Caki2 (cell line): ENCODE results near the gene SHC4. TPM values are rescaled to one million over a fixed set of nuclear protein-coding genes. Genes with fewer than 3 reads are reported as not detected.
"Not testable (repeated sequence)": the region's sequence is repeated elsewhere in the genome, so short reads cannot be mapped to it uniquely, and the experiment has no call there.

Experiments
- DNase-seq: peaks from one replicate; pipeline ENCODE4 v3.0.0-alpha.2; 2015; ENCODE audit warnings: low read depth
- in situ Hi-C: cut with HindIII; loops from 2 replicates; pipeline ENCODE4 v1.10.0; 2016; ENCODE audit warnings: low sequenced_read_pairs, low pct_unique_long_range_greater_than_20kb, mixed read lengths
- total RNA-seq: library from RNA; depleted of rRNA; stranded (reverse); fragments of >200 nt; shearing (Covaris generic); gene quantifications from 2 replicates; pipeline ENCODE4 v1.2.3, GENCODE V29; 2014; ENCODE audit warnings: low replicate concordance

SHC4 gene
- total RNA-seq, 1 experiment from 2014 or later: not detected

- in situ Hi-C loops: no loop called here
- no peak for DNase-seq
Observed at GRCh38 chr15:48936666-48937065, 27.1 kb downstream of the SHC4 start.

- in situ Hi-C loops: no loop called here
- DNase-seq: no peak
Observed at GRCh38 chr15:48935236-48935635, 28.5 kb downstream of the SHC4 start.

GRCh38 chr15:48930735-48931134 lies 33.0 kb downstream of the SHC4 start:
- in situ Hi-C loops: no loop called here
- no peak for DNase-seq

DNA sequence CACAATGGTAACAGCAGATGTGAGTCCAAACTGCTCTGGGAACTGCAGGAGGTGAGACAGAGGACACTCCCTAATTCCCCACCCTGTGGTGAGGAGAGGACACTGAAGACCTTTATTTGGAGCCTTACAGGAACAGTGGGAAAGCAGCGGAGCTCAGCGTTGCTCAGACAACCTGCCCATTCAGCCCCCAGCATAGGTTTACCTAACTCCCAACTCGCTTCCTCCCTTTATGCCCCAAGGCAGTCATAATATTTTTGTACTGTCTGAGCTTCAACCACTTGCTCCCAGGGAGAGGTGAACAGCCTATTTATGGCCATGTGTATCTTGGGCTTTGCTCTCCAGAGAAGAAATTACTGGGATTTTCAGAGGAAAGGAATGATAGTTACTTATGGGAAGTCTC lies 34.1 kb downstream of the SHC4 start:
- DNase-seq: no peak
- in situ Hi-C loops: no loop called here

- in situ Hi-C loops: no loop called here
- no peak for DNase-seq
Observed at GRCh38 chr15:48928877-48929538, 34.7 kb downstream of the SHC4 start.

DNA sequence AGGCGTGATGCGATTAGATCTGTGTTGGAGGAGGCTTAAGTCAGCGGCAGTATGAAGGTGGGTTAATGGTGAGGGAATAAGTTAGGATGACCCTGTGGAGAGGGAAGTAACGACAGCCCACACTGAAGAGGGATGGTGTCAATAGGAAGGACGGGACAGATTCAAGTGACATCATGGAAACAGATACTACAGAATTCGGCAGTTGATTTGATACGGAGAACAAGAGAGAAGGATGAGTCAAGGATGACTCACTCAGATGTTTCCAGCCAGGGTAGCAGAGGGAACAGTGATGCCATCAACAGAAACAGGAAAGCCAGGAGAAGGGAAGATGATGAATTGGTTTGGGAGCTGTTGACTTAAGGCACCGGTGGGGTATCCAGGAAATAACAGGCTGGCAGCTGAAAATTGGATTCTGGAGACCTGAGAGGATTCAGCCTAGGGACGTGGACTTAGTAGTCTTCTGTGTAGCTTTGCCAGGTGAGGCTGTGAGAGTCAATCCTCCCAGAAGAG lies 38.0 kb downstream of the SHC4 start:
- peak; percentile 86 for DNase-seq
- in situ Hi-C loops: no loop called here

DNA sequence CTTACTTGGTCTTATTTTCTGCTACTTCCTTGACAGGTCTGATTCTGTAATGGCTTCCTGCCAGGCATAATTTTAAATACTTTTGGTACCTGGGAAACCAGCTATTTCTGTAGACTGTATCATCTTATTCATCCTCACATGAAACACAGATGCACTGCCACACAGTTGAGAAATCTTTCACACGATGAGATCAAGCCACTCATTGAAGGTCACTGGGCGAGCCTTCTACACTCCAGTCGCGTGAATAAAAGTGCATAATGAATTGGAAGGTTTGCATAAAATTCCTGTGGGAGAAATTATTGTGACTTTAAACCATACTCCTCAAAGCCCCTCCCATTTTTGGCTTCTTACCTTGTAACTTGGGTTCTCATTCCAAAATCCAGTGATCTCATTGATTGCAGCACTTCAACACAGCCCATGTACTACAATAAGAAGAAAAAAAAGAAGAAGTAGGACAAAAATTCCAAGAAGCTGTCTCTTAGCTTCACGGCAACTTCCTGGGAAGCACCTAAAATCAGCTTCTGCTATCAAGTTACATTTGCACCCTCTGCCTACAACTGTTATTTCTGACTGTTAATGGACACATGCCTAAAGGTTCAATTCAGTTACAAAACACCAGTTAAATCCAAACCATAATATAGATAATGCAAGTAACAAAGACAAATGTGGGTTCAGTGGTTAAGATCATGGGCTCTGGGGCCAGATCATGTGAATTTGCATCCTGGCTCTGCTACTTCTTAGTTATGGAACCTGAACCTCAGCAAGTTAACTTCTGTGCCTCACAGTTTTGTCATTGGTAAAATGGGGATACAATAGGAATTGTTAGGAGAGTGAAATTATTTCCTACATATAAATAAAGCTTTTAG lies 39.0 kb downstream of the SHC4 start:
- in situ Hi-C loops: no loop called here

DNA sequence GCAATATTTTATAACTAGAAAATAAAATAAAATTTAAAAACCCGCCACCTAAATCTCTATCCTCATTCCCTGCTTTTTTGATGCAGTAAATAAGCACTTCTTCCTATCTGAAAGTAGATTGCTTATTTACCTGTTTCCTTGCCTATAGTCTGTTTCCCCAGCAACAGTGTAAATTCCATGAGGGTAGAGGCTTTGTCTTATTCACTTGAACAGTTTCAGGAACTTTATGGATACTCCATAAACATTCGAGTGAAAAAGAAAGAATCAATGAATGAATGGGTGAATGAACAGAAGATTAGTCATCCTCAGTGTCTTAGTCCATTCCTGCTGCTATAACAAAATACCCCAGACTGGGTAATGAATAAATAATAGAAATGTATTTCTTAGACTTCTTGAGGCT lies 41.7 kb downstream of the SHC4 start:
- DNase-seq: no peak
- in situ Hi-C loops: no loop called here

More for the DNA sequence above, 39.0 kb downstream of the SHC4 start:
- DNase-seq: no peak

- DNase-seq: no peak
- in situ Hi-C loops: no loop called here
Observed at GRCh38 chr15:48916721-48917120, 47.0 kb downstream of the SHC4 start.

- in situ Hi-C loops: no loop called here
- no peak for DNase-seq
Observed at GRCh38 chr15:48915861-48916260, 47.9 kb downstream of the SHC4 start.

DNA sequence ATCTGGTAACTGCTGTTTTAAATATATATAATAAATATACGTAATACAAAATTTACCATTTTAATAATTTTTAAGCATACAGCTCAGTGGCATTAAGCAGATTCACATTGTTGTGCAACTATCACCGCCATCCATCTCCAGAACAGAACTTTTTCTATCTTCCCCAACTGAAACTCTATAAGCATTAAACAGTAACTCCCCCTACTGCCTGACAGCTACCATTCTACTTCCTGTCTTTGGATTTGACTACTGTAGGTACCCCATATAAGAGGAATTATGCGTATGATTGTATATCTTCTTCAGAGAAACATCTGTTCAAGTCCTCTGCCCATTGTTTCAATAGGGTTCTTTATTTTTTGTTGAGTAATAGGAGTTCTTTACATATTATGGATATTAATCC lies 49.0 kb downstream of the SHC4 start:
- no peak for DNase-seq
- in situ Hi-C loops: no loop called here

DNA sequence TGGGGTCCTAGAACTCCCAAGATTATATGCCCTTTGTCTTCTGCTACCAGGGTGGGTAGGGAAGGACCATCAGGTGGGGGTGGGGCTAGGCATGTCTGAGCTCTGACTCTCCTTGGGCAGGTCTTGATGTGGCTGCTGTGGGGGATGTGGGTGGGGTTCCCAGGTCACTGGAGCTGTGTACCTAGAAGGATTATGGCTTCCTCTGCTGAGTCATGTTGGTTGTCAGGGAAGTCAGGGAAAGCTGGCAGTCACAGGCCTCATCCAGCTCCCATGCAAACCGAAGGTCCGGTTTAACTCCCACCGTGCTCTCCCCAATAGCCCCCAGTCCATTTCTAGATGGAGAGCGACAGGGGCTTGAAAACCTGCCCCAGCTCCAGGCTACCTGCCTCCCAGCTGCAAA lies 50.6 kb downstream of the SHC4 start:
- in situ Hi-C loops: no loop called here
- peak; percentile 6 for DNase-seq

DNA sequence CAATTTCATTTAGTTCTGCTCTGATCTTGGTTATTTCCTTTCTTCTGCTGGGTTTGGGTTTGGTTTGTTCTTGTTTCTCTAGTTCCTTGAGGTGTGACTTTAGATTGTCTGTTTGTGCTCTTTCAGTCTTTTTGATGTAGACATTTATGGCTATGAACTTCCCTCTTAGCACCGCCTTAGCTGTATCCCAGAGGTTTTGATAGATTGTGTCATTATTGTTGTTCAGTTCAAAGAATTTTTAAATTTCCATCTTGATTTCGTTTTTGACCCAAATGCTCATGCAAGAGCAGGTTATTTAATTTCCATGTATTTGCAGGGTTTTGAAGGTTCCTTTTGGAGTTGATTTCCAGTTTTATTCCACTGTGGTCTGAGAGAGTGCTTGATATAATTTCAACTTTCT lies 53.2 kb downstream of the SHC4 start:
- DNase-seq, in situ Hi-C loops: not testable (repeated sequence)

DNA sequence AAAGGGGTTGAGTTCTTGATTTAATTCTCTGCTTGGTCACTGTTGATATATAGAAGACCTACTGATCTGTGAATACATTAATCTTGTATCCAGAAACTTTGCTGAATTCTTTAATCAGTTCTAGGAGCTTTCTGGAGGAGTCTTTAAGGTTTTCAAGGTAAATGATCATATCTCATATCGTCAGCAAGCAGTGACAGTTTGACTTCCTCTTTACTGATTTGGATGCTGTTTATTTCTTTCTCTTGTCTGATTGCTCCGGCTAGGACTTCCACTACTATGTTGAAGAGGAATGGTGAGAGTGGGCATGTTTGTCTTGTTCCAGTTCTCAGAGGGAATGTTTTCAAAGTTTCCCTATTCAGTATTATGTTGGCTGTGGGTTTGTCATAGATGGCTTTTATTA lies 54.4 kb downstream of the SHC4 start:
- DNase-seq, in situ Hi-C loops: not testable (repeated sequence)

GRCh38 chr15:48905847-48906246 lies 57.9 kb downstream of the SHC4 start:
- in situ Hi-C loops: no loop called here
- DNase-seq: no peak

DNA sequence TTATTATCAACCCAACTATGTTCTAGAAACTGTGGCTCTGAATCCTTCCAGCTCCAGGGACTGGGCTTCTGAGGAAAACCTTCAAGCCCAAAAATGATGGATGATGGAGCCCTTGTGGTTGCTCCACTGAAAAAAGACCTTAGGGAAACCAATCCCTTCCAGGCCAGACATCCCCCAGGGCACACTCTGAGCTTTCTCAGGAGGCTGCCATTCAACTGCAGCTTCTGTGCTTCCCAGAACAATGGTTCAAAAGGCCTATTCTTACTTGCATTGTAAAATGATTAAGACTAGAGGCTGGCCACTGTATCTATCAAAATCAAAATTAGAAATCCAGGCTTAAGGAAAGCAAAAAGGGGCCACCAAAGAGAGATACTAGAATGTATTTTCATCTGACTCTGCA lies 58.5 kb downstream of the SHC4 start:
- no peak for DNase-seq
- in situ Hi-C loops: no loop called here

GRCh38 chr15:48904758-48905157 lies 59.0 kb downstream of the SHC4 start:
- in situ Hi-C loops: no loop called here
- DNase-seq: no peak

DNA sequence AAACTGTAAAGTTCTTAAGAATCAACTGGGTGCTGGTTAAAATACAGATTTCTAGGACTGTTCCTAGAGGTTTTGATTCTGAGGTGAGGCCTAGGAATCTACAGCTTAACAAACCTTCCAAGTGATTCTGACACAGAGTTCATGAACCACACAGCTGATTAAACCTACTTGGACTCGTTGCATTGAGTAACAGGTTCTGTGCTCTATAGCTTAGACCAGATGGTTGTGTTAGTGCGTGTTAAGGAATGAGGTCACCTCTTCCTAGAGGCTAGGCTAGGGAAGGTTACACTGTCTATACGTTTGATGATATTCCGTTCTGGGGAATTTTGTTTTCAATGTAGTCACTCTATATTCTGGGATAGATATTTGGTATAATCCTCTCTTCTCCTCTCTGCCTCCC lies 63.9 kb downstream of the SHC4 start:
- in situ Hi-C loops: loop anchor here (25.0 kb wide), 1 partner anchor 238 kb away; no protein-coding TSS in a partner anchor

GRCh38 chr15:48898446-48898845 lies 65.3 kb downstream of the SHC4 start:
- in situ Hi-C loops: loop anchor here (25.0 kb wide), 1 partner anchor 239 kb away; no protein-coding TSS in a partner anchor
- no peak for DNase-seq

More for the DNA sequence above, 63.9 kb downstream of the SHC4 start:
- DNase-seq: no peak
